ENCODE results near the gene MAPK12. TPM values are rescaled to one million over a fixed set of nuclear protein-coding genes. Genes with fewer than 3 reads are reported as not detected.

Gene MAPK12
- total RNA-seq, 2 donors from 2014 or later = 1.6 to 9.0 TPM

DNA sequence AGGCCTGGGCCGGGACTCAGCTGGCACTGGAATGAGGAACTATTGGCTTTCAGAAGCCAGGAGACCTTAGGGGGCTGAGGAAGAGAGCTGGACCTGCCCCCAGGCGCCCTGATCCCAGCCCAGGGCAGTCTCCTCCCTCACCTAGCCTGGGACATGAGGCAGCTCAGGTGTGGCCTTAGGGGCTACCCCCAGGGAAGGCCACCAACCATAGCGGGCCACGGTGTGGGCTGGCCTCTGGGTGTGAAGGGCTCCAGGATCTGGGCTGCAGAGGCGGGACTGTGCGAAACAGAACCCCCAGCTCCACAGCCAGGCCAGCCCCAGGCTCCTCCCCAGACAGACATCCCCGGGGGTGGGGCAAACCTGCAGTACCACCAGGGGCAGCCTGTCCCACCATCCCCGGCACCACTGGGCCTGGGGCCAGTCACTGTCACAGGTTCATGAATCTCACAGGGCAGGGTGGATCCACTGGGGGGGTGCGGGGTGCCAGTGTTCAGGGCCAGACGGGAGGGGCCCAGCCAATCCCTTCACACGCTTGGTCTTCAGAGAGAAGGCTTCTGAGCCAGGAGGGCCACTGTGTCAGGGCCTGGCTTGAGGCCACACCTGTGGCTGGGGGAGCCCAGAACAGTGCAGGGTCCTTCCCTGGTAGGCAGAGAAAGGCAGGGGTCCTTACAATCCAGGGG lies 42.5 kb upstream of the MAPK12 start:
- Mint-ChIP-seq H3K4me1 (ENCODE audit: low read depth in 2 of 2) (peaks cover 0 to 4% of the 10 kb centered on the region in 2 donors), H3K27me3 (peaks cover 0 to 15% of the 10 kb centered on the region in 2 donors), H3K4me3 (no peak overlapping the region), H3K9me3 (no peaks in the 10 kb centered on the region), H3K27ac (no peak overlapping the region), H3K36me3 (no peaks in the 10 kb centered on the region)
- DNase-seq (ENCODE audit: low spot score) (no peak), ATAC-seq (peak in 1 of 2 donors; percentile 1)

DNA sequence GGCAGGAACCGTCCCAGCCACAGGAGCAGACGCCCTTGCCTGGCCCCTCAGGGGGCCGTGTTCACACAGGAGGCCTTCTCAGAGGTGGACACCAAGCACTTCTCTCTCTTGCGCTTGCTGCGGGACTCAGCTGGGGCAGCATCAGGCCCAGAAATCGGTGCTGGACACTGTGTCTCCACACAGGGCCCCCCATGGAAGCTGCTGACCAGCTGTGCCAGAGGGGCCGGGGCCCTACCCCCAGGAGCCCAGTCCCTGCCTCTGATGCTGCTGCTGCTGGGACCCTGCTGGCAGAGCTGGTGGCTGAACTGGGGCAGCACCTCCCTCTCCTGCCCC lies 42.0 kb upstream of the MAPK12 start:
- ATAC-seq (no peak), DNase-seq (ENCODE audit: low spot score) (no peak)
- Mint-ChIP-seq H3K9me3 (no peaks in the 10 kb centered on the region), H3K27me3 (peaks cover 0 to 13% of the 10 kb centered on the region in 2 donors), H3K4me1 (ENCODE audit: low read depth in 2 of 2) (peaks cover 0 to 4% of the 10 kb centered on the region in 2 donors), H3K36me3 (no peaks in the 10 kb centered on the region), H3K27ac (no peak overlapping the region), H3K4me3 (no peak overlapping the region)

GRCh38 chr22:50302564-50302963 lies 41.1 kb upstream of the MAPK12 start:
- Mint-ChIP-seq H3K9me3 (no peaks in the 10 kb centered on the region), H3K36me3 (no peaks in the 10 kb centered on the region), H3K4me1 (ENCODE audit: low read depth in 2 of 2) (peaks cover 0 to 4% of the 10 kb centered on the region in 2 donors), H3K4me3 (no peak overlapping the region), H3K27ac (no peak overlapping the region), H3K27me3 (peaks cover 0 to 13% of the 10 kb centered on the region in 2 donors)
- DNase-seq (ENCODE audit: low spot score) (no peak), ATAC-seq (no peak)

- DNase-seq (ENCODE audit: low spot score) = no peak
- Mint-ChIP-seq H3K4me3 (no peak overlapping the region), H3K27ac (no peak overlapping the region), H3K9me3 (no peaks in the 10 kb centered on the region), H3K36me3 (no peaks in the 10 kb centered on the region), H3K4me1 (ENCODE audit: low read depth in 2 of 2) (peaks cover 0 to 4% of the 10 kb centered on the region in 2 donors), H3K27me3 (peaks cover 0 to 16% of the 10 kb centered on the region in 2 donors)
- no peak for ATAC-seq
These were observed 40.6 kb upstream of the MAPK12 start for GRCh38 chr22:50302041-50302541.

DNA sequence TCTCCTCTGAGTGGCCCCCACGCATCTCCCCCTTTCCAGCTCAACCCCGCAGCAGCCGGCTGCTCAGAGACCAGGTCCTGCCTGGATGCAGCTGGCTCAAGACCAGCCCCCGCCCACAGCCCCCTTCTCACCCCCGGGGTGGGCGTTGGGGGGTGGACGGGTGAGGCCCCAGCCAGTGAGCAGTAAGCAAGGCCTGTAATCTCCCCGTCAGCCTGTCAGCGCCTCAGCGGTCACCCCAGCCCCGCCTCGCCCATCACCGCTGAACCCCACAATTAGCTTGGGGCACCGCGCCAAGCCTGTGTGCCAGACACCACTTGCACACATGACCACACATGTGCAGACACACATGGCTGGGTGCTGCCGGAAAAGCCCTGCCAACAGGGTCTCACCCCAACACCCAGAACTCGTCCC lies 40.1 kb upstream of the MAPK12 start:
- Mint-ChIP-seq H3K9me3 (no peaks in the 10 kb centered on the region), H3K4me3 (no peak overlapping the region), H3K27ac (no peak overlapping the region), H3K4me1 (ENCODE audit: low read depth in 2 of 2) (peaks cover 0 to 4% of the 10 kb centered on the region in 2 donors), H3K36me3 (no peaks in the 10 kb centered on the region), H3K27me3 (peaks cover 0 to 16% of the 10 kb centered on the region in 2 donors)
- ATAC-seq (no peak), DNase-seq (ENCODE audit: low spot score) (no peak)

GRCh38 chr22:50300620-50301257 lies 39.3 kb upstream of the MAPK12 start:
- ATAC-seq (no peak), DNase-seq (ENCODE audit: low spot score) (no peak)
- H3K4me1 Mint-ChIP-seq (ENCODE audit: low read depth in 2 of 2) = no peaks in the 10 kb centered on the region
- H3K9me3 Mint-ChIP-seq = no peaks in the 10 kb centered on the region
- peaks cover 0 to 10% of the 10 kb centered on the region in 2 donors for H3K27me3 Mint-ChIP-seq
- no peak overlapping the region for H3K27ac Mint-ChIP-seq
- no peak overlapping the region for H3K4me3 Mint-ChIP-seq
- no peaks in the 10 kb centered on the region for H3K36me3 Mint-ChIP-seq

GRCh38 chr22:50299785-50300619 lies 38.5 kb upstream of the MAPK12 start:
- H3K27ac Mint-ChIP-seq = no peak overlapping the region
- no peaks in the 10 kb centered on the region for H3K9me3 Mint-ChIP-seq
- H3K4me1 Mint-ChIP-seq (ENCODE audit: low read depth in 2 of 2) = no peaks in the 10 kb centered on the region
- no peak for DNase-seq (ENCODE audit: low spot score)
- no peak for ATAC-seq
- H3K27me3 Mint-ChIP-seq = peaks cover 0 to 10% of the 10 kb centered on the region in 2 donors
- H3K4me3 Mint-ChIP-seq = no peak overlapping the region
- no peaks in the 10 kb centered on the region for H3K36me3 Mint-ChIP-seq

GRCh38 chr22:50298937-50299784 lies 37.7 kb upstream of the MAPK12 start:
- DNase-seq (ENCODE audit: low spot score) = no peak
- H3K27ac Mint-ChIP-seq = no peak overlapping the region
- H3K27me3 Mint-ChIP-seq = peaks cover 0 to 7% of the 10 kb centered on the region in 2 donors
- no peak overlapping the region for H3K4me3 Mint-ChIP-seq
- H3K36me3 Mint-ChIP-seq = no peaks in the 10 kb centered on the region
- no peak for ATAC-seq
- no peaks in the 10 kb centered on the region for H3K9me3 Mint-ChIP-seq
- H3K4me1 Mint-ChIP-seq (ENCODE audit: low read depth in 2 of 2) = no peaks in the 10 kb centered on the region

DNA sequence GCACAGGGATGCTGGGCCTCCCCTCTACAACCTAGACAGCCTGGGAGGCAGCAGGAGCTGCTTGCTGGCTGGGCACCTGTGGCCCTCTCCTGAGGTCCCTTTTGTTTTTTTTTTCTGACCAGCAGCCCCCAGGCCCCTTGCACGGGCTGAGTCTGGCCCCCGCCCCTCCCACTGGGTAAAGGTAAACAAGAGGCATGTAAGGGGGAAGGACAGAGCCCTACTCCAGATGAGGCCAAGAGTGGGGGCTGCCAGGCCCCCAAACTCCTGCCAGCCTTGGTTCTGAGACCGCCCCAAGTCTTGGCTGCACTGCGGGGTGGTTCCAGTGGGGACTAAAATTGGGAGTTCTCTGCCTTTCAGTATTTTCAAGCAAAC lies 36.8 kb upstream of the MAPK12 start:
- Mint-ChIP-seq H3K27me3 (peaks cover 0 to 7% of the 10 kb centered on the region in 2 donors), H3K9me3 (no peaks in the 10 kb centered on the region), H3K4me3 (no peak overlapping the region), H3K4me1 (ENCODE audit: low read depth in 2 of 2) (no peaks in the 10 kb centered on the region), H3K27ac (no peak overlapping the region), H3K36me3 (no peaks in the 10 kb centered on the region)
- no peak for DNase-seq (ENCODE audit: low spot score)
- no peak for ATAC-seq

DNA sequence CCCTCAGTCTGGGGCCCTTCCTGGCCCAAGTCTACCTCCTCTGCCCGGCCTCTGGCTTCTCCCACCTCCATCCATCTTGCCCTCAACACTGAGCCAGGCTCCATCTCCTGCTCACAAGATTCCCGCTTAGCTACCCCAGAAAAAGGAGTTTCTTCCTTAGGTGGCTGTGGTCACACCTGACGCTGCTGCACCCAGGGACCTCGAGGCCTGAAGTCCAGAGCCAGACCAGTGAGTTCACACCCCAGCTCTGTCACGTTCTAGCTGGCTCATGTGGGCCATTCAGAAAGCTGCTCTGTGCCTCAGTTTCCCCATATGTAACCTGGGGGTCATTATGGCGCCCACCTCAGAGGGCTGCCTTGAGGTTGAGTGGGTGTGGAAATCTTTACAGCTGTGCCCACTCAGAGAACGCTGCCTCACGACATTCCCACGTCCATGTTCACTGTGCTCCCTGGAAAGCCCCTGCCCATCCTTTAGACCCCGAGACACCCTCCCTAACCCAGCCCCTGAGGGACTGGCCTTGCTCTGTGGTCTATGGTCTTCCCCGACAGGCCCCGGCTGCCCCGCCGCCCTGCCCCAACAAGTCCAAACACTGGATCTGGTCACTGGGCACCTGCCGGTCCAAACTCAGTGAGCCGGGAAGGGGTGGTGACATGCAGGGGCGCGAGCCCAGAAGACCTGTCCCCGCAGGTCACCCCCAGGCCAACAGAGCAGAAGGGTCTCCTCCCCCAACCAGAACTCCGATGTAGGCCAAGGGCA lies 36.2 kb upstream of the MAPK12 start:
- no peak overlapping the region for H3K27ac Mint-ChIP-seq
- H3K4me1 Mint-ChIP-seq (ENCODE audit: low read depth in 2 of 2) = peaks cover 0 to under 1% of the 10 kb centered on the region in 2 donors
- ATAC-seq (no peak), DNase-seq (ENCODE audit: low spot score) (no peak)
- no peaks in the 10 kb centered on the region for H3K9me3 Mint-ChIP-seq
- peaks cover 0 to 10% of the 10 kb centered on the region in 2 donors for H3K27me3 Mint-ChIP-seq
- H3K4me3 Mint-ChIP-seq = no peak overlapping the region
- H3K36me3 Mint-ChIP-seq = no peaks in the 10 kb centered on the region

- Mint-ChIP-seq H3K27me3 (peaks cover 0 to 14% of the 10 kb centered on the region in 2 donors), H3K4me3 (no peak overlapping the region), H3K9me3 (no peaks in the 10 kb centered on the region), H3K27ac (no peak overlapping the region), H3K36me3 (no peaks in the 10 kb centered on the region), H3K4me1 (ENCODE audit: low read depth in 2 of 2) (peaks cover 0 to 3% of the 10 kb centered on the region in 2 donors)
- no peak for ATAC-seq
- no peak for DNase-seq (ENCODE audit: low spot score)
These were observed 35.4 kb upstream of the MAPK12 start for GRCh38 chr22:50296658-50297490.

DNA sequence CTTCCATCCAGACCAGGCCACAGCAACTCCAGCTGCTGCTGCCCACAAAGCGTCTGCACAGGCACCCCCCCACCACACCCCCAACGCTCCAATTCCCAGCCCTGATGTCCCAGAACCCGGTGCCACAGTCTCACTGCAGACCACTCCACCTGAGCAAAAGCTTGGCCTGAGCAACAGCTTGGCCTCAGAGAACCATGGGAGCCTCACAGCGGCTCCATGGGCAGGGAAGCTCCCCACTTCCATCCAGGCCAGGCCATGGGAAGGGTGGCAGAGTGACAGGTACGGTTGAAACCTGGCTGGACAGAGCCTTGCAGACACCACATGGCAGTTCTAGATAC lies 32.8 kb upstream of the MAPK12 start:
- Mint-ChIP-seq H3K27me3 (peaks cover 0 to 15% of the 10 kb centered on the region in 2 donors), H3K4me3 (no peak overlapping the region), H3K27ac (no peak overlapping the region), H3K9me3 (no peaks in the 10 kb centered on the region), H3K36me3 (no peaks in the 10 kb centered on the region), H3K4me1 (ENCODE audit: low read depth in 2 of 2) (peaks cover 0 to 3% of the 10 kb centered on the region in 2 donors)
- ATAC-seq (no peak), DNase-seq (ENCODE audit: low spot score) (no peak)

Data from natural killer cell treated with Interleukin-12 subunit alpha and Interleukin-12 subunit beta and Interleukin-15 and Interleukin-18, amount 100 ng/mL, for 72 hours (primary cell).